Activated CD4-positive, CD25-positive, alpha-beta regulatory T cell treated with anti-CD3 and anti-CD28 coated beads, Interleukin-2, amount 50 U/mL, for 24 hours (primary cell): ENCODE results near the gene ID2.
A peak's percentile ranks its signal among the peaks of the same experiment; 100 is the strongest.

Experiments
- ATAC-seq, 2 donors: fragments of 150-1000 bp; cut with Tn5 transposase; one replicate each; pipeline ENCODE4 v1.10.0; 2021; ENCODE audit warnings: mild to moderate bottlenecking in 1 of 2, moderate library complexity in 1 of 2

The ID2 gene

DNA sequence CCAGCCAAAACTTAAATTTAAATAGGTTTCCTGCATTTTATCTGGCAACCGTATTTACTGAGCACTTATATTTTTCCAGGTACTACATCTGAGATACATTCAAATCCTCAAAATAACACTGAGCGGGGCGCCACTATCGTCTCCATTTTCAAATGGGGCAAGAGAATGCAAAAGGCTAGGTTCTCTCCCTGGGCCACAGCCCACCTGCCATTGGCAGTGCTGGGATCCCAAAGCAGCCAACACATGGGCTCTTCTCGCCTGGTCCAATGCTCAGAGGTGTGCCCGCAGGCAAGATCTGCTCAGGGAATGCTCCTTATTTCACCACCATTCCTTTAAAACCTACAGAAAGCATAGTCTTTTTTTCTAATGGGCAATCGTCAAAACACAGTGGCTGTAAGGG is 11.3 kb upstream of the ID2 start:
- no peak for ATAC-seq

DNA sequence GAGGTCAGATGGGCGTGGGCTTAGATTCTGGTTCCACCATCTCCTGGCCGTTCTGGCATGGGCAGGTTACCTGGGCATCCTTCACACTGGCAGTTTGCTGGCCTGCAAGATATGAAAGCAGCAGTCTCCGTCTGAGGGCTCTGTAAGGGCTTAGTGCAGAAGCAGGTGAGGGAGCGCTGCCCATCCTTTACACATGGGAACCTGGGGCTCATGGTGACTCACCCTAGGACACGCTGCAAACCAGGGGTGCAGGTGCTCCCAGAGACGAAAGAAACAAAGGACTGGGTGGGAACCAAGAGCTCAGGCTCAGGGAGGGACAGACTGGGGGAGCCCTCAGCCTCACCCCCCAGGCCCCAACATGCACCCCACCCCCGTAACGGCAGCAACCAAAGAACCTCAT is 10.7 kb upstream of the ID2 start:
- ATAC-seq: no peak

DNA sequence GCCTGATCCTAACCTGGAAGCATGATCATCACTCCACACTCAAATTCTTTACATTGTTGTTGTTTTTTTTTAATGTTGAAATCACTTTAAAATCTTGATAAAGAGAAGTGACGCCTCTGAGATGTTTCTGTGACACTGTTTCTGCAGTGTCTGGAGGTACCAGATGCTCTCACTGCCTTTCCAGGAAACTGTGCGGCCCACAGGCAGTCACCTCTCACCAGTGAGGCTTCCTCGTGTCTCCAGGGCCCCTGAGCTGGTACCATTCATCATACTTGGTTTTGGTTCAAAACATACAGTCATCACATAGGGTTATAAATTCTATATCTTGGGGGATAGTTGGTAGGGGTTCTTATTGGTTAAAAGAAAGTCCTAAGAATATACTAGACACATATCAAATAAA is 10.1 kb upstream of the ID2 start:
- ATAC-seq: no peak

DNA sequence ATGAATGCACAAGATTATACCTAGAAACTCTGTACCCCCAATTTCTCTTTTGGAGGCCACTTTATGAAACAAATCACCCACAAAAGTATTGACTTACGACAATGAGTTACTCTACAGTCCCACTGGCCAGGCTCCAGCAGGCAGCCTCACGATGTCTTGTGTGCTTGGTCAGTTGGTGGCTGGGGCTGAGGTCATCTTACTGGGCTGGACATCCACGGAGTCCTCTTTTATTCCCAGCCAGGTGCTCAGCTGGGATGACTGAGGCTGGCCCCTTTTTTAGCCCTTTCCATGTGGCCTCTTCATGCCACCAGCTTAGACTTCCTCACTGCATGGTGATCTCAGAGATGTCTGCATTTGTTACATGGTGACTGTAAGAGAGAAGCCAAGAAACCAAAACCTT is 8.9 kb upstream of the ID2 start:
- ATAC-seq: no peak

DNA sequence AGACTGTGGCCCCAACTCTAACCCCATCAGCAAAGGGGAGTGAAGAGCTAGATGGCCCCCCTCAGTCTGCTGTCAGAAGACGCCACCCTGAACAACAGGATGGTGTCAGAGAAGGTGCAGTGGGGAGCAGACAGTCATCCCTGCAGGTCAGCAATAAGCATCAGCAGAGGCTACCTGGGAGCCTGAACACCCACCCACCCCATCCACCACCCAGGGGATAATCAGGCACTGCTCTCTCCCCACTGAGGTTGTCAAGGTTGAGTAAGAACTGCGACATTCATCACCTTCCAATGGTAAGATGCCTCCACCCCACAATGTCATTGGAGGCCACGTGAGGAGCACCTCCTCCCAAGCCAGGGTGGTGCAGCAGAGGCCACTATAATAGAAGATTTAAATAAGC is 8.5 kb upstream of the ID2 start:
- no peak for ATAC-seq

DNA sequence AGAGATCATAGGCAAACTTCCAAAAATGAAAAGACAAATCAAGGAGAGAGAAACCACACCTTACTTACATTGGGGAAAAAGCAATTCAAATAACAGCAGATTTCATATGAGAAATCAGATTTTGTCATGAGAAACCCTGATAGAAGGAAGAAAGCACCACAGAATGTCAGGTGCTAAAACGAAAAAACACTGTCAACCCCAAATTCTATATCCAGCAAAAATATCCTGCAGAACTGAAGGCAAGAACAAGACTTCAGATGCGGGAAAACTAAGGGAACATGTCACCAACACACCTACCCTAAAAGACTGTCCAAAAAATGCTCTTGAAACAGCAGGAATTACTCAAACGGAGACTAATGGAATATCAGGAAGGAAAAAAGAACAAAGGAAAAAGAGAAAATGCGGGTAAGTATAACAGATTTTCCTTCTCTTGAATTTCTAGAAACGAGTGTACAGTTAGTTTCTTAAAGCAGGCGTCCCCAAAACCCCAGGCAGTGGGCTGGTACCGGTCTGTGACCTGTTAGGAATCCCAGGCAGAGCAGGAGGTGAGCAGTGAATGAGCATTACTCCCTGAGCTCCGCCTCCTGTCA is 7.3 kb upstream of the ID2 start:
- ATAC-seq: no peak

DNA sequence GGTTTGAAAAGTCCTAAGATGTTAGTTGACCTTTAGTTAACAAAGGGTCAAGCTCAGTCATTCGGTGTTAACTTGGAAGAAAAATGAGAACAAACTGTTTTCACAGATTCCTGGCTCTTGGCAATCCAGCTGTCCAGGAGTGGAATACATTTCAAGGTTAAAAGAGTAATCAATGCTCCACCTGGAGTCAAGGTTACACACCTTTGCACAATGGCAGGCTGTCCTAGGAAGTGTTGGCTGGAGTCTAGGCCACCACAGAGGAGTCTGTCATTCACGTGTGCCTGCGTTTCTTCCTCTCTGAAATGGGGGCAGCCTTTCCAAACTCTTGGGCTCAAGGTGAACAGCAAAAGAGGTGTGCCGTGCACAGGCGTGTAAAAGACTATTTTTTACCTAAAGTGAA is 6.3 kb upstream of the ID2 start:
- no peak for ATAC-seq

DNA sequence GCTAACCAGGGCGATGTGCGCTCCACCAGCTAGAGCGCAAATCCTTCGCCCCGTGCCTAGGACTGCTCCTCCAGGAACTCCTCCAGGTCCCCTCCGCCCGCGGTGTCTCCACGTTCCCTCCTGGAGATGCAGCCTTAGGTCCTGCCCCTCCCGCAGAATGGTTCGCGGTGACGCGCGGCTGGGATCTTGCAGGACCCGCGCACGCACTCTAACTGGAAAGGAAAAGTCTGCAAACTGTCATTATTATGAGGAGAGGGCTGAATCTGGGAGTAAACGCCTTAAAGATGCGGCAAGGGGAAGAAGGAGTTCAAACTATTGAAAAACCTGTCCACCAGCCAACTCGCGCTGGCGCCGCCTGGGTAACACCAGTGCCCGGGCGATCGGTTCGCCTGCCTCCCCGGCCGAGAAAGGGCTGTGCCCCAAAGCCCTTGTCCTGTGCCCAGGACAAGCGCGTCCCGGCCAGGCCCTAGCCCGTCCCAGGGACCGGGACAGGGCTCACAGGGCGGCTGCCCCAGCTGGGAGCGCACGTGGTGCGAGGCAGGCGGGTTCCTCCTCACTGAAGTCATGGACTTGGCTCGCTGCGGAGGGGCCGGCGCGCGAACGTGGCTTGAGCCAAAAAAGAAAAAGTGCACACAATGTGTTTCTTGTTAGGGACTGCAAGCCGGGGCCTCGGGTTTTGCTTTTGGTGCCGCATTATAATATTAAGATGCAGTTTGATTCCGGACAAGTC is 5.5 kb upstream of the ID2 start:
- no peak for ATAC-seq

DNA sequence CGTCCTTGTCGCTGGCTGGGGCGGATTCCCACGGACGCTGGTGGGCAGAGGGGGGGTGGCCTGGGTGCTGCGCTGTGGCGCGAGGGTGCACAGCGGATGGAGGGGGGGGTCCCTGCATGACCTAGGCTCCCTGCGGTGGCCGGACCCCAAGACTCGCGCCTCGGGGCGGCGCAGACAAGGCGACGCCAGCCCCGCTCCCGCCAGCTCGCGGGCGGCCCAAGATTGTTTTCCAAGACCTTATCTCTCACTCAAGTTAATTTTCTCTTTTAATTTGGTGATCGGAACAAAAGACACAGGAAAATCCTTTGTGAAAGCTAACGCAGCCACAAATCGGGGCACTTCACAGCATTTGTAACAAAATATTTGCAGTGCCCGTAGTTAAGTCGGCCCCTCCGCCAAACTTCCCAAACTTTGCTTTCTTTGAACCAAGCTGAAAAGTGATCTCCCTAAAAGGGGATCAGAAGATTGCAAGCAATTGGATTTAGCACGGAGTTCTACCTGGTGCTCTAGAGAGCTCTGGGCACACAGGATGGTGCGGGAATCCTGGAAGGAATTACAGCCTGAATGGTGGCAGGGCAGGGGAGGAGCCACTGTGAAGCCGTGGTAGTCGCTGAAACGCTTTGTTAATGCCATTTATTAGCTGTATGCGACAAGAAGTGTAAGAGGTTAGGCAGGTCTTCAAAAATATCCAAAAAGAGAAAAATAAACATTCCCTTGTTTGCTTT is 4.8 kb upstream of the ID2 start:
- no peak for ATAC-seq

DNA sequence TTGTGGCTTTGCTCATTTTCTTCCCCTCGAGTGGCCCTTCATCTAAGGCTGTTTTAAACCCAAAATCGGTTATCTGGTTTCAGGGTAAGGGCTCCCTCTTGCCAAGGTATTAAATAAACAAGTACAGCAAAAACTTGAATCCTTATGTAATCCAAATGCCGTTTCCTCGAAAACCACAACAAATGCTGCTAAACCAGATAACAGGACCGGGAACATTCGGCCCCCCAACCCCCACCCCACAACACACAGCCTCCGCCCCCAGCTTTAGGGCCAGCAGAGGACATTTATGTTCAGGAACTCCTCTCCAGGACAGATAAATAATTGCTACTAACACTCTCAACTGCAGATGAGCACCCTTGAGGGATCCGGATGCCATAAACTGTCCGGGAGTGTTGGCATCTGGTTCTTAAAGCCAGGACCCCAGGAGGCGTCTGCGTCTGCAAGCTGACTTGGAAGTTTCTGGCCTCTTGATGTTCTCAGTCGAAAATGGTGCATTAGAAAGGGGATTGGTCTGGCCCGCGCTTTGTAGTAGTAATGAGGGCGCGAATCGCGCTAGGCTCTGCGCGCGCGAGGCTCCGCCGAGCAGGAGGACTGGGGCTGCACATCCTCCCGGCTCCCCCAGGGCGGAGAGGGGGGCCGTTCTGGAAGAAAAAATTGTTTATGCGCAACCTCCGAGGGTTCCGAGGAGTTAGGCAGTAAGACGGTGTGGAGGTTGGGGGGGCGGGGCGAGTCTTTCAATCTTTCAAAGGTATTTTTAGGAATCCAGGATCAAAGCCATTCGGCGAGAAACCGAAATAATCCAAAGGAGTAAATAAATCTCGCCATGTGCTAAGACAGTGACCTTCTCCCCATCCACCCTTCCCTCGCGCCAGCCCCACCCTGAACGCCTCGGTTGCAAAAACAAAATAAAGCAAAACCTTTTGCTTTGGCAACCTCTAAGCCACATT is 3.9 kb upstream of the ID2 start:
- ATAC-seq: no peak

DNA sequence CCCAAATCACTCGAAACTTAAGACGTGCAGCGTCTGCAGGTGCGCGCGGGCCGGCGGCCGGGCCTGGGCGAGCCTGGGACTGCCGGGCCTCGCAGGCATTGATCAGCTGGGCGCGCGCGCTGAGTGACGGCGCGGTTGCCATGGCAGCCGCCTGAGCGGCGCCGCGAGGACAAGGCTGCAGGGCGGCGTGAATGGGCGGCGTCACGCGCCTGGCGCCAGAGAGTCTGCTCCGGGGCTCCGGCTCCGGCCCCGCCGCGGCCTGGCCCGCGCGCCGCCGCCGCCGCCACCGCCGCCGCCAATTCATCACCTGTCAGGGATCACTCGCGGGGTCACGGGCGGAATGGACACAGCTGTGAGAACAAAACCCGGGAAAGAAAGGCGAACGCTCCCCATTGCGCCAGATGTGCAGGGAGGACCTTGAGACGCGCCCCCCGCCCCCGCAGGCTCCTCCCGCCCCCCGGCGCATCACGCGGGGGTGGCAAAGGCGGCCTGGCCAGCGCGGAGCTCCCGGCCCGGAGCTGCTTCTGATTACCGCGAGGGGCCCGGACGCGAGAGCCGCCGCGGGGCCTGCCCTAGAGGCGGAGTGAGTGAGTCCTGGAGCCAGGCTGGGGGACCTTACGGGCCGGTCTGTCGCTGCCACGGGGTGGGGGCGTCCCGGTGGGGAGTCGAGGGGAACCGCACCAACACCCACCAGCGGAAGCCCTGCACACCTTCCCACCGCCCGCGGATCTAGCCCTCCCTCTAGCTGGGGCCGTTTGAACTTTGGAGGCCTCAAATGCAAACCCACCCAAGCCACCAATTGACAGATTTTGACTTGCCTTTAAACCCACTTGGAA is 2.9 kb upstream of the ID2 start:
- peak; percentile 58 for ATAC-seq

DNA sequence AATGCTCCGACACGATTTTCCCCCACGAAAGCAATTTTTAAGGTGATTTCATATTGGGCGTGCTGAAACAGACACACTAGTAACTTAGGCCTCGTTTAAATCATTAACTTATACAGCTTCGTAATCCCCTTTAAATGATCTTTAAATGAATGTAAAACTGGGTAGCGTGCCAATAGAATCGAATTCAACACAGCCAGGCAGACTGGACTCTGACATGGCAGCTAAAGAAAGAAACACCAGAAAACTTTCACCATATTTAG is 2.4 kb upstream of the ID2 start:
- no peak for ATAC-seq

DNA sequence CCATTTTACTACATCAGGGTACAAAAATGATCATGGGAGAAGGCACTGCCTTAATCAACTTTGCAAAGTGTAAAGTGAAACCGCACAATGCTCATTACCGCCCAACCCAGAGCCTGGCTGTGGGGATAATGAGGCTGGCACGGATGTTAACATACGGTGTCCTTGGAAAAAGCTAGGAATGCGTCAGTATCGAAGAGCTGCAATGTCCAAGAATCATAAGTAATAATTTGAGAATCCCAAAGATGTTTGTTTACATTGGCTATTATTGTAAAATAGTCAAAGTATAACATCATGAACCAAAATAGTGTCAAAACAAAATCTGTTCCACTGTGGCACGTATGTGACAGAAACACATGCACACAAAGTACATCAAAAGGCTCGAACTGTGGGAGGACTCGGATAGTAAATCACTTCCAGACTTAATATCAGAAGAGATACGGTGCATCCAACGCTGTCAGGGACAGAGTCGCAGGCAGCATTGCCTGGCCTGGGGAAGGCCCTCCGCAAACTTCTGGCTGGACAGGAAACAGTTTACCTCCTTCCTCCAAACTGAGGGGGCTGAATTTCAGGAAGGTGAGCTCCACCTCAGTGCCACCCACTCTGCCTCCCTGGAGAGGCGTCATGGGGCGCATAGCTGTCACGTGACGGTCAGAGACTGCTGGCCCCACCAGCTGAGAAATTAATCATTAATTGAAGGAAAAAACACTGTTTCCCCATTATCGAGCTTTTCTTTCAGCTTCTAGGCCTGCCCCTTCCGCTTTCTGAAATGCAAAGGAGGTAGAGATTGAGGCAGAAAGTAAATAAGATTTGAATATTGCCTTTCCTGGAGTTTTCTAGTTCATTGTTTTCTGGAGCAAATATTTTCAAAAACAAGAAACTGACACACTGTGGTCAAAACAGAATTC is 1.8 kb upstream of the ID2 start:
- ATAC-seq: no peak

DNA sequence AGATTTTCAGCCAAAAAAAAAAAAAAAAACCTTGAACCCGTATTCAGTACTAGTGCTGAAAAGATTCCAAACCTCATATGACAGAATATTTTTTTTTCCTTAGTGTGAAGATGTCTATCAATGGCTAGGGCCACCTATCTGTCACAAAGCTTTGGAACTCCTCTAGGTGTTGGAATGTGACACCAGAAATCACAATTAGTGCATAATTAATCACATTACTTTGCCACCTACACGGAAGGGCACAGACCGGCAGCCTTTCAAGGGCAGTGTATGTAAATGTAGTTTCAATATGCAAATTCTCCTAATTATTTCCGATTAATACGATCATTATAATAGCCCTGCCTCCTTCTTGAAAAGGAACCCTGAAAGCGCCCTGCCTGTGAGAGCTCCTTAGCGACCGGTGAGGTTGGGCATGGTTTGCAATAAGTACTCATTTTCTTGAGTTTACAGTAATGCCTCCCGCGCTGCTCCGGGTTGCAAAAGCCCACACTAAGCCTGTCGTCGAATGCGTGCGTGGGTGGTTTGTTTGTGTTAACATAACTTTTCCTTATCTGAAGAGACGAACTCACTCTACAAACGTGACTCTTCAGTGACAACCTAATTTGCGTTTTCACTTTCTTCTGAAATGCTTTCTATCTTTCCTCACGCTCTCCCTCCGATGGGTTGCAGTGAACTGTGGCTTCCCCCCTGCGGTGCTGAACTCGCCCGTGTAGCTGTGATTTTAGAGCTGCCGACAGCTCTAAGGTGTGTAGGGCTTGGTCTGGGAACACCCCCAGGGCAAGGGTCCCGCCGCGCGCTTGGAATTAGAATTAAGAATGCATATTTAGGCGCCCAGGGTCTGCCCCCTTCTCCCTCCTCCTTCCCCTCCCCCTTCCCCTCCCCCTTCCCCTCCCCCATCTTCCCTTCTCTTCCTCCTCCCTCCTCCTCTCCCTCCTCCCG is 765 bp upstream of the ID2 start:
- peak; percentile 10 to 18 for ATAC-seq

DNA sequence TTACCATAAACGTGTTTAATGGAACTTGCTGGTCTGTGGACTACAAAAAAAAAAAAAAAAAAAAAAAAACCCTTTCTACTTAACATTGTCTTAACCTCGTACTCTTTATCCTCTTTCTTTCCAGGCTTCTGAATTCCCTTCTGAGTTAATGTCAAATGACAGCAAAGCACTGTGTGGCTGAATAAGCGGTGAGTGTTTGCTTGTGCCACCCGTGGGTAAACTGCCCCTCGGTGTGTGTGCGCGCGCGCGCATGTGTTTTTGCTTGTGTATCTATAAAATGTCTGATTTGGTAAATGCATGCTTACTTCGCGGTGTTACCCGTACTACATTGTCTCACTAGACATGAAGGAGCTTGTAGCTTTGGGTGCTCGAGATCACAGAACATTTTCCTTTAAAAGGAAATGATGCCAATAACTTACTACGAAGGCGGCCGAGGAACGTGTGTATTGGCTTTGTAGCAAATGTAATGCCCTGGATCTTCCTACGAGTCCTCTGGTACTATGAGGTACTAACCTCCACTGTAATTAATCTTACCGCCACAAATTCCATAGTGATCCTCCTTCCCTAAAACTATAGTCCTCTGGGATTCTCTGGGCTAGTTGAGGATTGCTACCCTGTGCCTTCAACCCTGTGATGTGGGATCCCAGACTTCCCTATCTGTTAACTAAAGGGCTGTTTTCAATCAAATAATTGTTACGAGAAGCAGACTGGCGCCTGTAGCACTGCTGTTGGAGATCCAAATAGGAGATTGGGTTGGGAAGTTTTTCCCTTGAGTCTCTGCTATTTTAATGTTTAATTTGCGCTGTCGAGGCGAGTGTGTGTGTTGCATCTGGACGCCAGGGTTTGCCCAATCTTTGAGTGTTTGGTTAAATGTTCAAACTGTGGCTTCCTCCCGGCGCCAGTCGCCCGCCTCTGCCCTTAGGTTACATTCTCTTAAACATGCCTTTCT is 1.1 kb downstream of the ID2 start:
- no peak for ATAC-seq

DNA sequence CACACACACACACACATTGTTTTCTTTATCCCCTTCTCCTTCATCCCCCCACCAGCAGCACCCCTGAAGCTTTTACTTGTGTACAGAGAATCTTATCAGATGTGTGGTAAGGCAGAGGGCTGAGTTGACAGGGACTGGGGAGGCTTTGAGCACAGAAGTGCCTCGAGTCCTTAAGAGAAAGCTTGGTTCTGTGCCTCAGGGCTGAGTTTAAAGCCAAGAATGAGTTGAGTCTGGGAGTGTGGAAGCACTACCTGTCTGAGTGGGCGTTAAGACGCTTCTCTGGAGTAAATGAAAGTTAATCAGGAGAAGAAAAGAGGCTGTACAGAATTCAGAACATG is 2.7 kb downstream of the ID2 start:
- no peak for ATAC-seq

DNA sequence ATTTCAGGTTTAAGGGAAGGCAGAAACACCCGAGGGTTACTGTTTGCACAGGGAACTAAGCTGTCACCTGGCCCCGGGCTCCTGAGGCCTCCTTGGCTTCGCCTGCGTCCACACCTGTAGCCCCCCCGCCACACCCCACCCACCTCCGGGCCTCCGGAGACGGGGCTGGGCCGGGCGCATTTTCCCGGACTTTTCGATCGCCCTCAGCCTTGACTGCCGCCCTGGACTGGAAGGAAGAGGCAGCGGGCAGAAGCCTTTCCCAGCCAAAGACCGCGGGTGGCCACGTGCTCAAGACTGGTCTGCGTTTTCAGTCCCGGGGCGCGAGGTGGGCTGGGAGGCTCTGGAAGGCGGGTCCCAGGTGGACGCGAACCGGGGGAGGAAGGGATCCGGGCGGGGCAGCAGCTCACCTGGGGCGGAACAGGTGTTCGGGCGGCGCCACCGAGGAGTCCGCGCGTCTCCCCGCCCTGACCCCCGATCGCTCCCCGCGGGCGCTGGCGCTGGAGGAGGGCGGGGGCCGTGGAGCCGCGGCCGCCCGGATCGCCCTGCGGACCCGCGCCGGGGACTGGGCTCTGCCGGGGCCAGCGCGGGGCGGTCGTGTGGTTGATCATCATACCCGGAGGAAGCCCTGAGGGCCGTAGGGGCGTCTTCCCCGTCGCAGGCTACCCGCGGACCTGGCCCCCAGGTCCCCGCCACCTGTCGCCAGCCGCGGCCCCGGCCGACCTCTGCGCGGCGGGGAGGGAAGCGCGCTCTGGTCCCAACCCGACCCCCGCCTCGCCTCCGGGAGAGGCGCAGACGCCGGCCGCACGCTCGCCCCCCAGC is 3.2 kb downstream of the ID2 start:
- ATAC-seq: peak in 1 of 2 donors; percentile 0

DNA sequence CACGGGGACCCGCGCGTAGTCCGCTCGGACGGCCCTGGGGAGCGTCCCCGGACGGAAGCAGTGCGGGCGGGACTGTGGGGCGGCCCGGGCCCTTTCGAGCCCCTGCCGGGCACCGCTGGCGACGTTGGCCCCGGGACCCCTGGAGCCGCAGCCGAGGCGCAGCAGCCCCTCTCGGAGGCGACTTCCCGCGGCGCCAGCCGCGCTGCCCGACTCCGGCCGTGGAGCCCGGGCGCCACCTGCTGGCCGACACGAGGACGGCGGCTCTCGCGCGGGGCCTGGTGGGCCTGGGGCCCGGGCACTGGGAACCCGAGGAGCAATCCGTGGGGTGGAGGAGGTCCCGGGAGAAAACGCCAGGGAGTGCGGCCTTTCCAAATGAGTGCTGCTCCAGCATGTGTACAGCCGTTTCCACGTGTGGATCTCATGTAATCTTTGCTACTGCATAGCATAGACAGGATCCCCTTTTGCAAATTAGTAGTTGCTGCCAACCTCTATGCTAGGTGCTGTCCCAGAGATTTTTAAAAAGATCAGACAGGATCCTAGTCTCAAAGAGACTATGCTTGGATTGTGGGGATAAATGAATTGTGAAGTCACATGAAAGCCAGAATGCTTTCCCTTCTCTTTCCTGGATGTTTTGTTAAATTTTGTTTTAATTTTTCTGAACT is 4.0 kb downstream of the ID2 start:
- peak; percentile 21 to 25 for ATAC-seq
